Right ventricle myocardium superior (tissue), 1 donor: ENCODE data around the gene HOOK2. TPM values are rescaled to one million over a fixed set of nuclear protein-coding genes. Genes with fewer than 3 reads are reported as not detected.

ENCODE experiments used
- ATAC-seq: fragments of 200-7000 bp; cut with Tn5 transposase; one replicate; pipeline ENCODE4 v1.9.1; 2020; ENCODE audit warnings: mild to moderate bottlenecking; ENCODE audit not compliant: poor library complexity
- DNase-seq: peaks from one replicate; pipeline ENCODE4 v3.0.0-alpha.2; 2020
- intact Hi-C: fragments of 100-400 bp; cut with DNase I; formaldehyde crosslinking; loops from one replicate; pipeline ENCODE4 v1.11.2; 2022
- total RNA-seq: library from RNA; stranded (reverse); fragmentation: NEBNext Ultra II Directional; extraction: Animal tissue kit (Norgen Biotek cat#: 25700); gene quantifications from one replicate; pipeline ENCODE4 v1.2.1, GENCODE V29; 2021
- donor health status: DM: no; HTN: yes; CAD: no; lungs with severe emphysema.

HOOK2 gene
- total RNA-seq, 1 donor from 2014 or later, result 43.6 TPM

DNA sequence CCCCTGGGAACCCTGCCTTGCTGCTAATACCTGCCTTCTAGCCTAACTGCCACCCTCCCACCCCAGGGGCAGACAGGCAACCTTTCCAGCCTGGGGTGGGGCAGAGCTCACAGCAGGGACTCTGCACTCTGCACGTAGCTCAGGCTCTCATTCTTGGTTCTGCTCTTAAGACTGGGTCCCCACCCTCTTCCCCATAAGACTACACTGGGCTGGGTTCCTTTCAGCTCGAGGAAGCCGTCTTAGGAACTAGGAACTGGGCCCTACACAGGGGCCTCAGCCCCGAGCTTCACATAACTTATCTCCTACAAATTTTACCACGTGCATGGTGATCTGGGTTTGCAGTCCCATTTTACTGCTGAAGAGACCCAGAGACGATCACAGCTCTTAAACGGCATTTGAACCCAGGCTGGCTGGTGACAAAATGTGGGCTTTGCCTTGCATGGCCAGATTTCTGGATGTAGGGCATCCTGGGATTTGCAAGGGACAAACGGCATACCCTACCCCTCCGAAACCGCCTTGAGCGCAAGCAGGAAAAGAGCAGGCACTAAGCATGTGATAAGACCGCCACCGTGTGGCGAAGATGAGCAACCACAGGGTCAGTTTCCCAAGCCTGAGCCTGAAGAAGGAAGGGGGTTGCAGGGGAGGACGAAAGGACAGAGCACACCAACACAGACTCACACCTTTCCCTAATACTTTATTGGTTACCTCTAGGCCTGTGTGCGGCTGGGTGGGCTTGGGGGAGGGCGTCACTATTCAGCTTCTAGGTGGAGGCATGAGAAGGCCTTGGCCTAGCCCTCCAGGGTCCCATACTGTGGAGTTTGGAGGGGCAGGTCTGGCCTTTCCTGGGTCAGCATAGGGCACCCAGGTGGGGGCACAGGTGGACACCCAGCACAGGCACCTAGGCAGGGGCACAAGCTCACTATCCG, 21.1 kb upstream of the HOOK2 start:
- peak; percentile 81 for DNase-seq
- intact Hi-C loops, result no loop called here

DNA sequence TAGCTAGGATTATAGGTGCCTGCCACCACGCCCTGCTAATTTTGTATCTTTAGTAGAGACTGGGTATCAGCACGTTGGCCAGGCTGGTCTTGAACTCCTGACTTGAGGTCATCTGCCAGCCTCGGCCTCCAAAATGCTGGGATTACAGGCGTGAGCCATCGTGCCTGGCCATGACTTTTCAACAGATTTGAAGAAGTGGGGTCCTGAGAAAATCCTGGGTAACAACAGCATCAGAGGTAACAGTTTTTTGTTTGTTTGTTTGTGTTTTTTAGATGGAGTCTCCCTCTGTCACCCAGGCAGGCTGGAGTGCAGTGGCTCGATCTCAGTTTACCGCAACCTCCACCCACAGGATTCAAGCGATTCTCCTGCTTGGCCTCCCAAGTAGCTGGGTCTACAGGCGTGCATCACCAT, 19.6 kb upstream of the HOOK2 start:
- no peak for DNase-seq
- no peak for ATAC-seq
- intact Hi-C loops, result loop anchor here (1.0 kb wide), 1 partner anchor 18 kb away; no protein-coding TSS in a partner anchor

More for the DNA sequence above, 21.1 kb upstream of the HOOK2 start:
- peak; percentile 26 for ATAC-seq

DNA sequence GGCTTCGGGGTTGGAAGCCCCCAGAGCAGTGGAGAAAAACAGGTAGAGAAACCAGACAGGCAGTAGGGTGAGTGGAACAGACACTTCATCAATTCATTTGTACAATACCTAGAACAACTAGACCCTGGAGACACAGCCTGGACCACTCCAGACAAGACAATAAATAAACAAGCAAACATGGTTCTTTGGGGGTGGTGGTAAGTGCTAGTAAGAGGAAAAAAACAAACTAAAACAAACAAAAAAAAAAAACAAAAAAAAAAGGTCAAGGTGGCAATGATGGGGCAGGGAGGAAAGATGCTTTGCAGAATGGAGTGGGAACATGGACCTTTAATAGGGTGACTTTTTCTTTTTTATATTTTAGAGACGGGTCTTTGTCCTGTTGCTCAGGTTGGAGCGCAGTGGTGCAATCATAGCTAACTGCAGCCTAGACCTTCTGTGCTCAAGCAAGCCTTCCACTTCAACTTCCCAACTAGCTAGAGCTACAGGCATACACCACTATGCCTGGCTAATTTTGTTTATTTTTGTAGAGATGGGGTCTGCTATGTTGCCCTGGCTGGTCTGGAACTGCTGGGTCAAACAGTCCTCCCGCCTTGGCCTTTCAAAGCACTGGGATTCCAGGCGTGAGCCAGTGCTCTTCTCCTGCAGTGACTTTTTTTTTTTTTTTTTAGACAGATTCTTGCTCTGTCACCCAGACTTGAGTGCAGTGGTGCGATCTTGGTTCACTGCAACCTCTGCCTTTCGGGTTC, 19.0 kb upstream of the HOOK2 start:
- DNase-seq, result no peak
- intact Hi-C loops, result no loop called here
- ATAC-seq, result no peak

DNA sequence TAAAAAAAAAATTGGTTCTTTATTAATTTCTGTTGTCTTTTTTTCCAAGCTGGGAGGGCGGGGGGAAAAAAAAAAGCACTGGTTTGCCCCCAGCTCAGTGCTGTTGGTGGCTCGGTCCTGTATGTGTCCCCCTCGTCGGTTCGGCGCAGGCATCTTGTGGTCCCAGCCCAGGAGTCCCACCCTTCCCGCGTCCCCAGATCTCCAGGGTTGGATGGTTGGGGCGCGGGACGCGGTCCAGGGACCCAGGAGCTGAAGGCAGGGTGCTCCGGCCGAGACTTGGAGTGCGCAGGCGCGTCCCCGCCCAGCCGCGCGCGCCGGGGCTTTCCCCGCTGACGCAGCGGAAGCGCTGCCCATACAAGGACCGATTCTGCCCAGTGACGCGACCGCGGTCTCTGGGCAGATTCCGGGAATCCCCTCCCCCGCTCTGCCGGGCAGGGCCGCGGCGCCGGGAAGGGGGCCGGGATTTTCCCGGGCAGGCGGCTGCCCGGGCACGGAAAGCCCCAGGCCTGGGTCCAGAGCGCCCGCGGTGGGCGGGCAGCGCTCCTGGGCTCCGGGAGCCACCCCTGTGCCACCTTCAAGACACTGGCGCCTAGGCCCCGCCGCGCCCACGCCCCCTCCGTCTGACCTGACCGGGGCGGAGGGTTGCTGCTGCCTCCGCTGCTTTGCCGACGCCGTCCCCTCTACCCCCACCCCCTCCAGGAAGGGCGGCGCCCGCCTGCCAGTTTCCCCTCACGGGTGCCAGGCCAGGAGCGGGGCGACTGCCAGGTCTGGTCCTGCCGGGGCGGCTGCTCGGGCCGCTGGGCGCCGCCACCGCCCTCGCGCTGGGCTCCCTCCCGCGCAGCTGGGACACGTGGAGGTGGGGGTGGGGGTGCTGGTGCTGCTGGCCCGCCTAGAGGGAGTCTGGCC, 18.2 kb upstream of the HOOK2 start:
- intact Hi-C loops, result no loop called here
- DNase-seq (peak; percentile 96), ATAC-seq (peak; percentile 62)

DNA sequence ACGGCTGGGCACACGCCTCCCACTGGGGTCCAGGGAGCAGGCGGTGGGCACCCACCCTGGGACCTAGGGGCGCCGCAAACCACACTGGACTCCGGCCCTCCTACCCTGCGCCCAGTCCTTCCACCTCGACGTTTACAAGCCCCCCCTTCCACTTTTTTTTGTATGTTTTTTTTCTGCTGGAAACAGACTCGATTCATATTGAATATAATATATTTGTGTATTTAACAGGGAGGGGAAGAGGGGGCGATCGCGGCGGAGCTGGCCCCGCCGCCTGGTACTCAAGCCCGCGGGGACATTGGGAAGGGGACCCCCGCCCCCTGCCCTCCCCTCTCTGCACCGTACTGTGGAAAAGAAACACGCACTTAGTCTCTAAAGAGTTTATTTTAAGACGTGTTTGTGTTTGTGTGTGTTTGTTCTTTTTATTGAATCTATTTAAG, 17.5 kb upstream of the HOOK2 start:
- DNase-seq (no peak), ATAC-seq (no peak)
- intact Hi-C loops, result no loop called here

DNA sequence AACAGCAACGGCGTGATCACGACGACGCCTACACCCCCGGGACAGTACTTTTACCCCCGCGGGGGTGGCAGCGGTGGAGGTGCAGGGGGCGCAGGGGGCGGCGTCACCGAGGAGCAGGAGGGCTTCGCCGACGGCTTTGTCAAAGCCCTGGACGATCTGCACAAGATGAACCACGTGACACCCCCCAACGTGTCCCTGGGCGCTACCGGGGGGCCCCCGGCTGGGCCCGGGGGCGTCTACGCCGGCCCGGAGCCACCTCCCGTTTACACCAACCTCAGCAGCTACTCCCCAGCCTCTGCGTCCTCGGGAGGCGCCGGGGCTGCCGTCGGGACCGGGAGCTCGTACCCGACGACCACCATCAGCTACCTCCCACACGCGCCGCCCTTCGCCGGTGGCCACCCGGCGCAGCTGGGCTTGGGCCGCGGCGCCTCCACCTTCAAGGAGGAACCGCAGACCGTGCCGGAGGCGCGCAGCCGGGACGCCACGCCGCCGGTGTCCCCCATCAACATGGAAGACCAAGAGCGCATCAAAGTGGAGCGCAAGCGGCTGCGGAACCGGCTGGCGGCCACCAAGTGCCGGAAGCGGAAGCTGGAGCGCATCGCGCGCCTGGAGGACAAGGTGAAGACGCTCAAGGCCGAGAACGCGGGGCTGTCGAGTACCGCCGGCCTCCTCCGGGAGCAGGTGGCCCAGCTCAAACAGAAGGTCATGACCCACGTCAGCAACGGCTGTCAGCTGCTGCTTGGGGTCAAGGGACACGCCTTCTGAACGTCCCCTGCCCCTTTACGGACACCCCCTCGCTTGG, 16.9 kb upstream of the HOOK2 start:
- ATAC-seq, result no peak
- peak; percentile 85 for DNase-seq
- intact Hi-C loops, result no loop called here

DNA sequence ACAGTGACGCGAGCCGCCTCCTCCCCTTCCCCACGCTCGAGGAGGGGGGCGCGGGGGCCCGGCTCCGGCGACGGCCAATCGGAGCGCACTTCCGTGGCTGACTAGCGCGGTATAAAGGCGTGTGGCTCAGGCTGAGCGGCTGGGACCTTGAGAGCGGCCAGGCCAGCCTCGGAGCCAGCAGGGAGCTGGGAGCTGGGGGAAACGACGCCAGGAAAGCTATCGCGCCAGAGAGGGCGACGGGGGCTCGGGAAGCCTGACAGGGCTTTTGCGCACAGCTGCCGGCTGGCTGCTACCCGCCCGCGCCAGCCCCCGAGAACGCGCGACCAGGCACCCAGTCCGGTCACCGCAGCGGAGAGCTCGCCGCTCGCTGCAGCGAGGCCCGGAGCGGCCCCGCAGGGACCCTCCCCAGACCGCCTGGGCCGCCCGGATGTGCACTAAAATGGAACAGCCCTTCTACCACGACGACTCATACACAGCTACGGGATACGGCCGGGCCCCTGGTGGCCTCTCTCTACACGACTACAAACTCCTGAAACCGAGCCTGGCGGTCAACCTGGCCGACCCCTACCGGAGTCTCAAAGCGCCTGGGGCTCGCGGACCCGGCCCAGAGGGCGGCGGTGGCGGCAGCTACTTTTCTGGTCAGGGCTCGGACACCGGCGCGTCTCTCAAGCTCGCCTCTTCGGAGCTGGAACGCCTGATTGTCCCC, 16.1 kb upstream of the HOOK2 start, which contains the start of gene JUNB:
JUNB (plus strand) TSS at position 142 of the 706 bp plus-strand sequence; CDS start at position 428, 286 bp downstream.
- DNase-seq (peak; percentile 99), ATAC-seq (peak; percentile 68)
- intact Hi-C loops, result no loop called here

DNA sequence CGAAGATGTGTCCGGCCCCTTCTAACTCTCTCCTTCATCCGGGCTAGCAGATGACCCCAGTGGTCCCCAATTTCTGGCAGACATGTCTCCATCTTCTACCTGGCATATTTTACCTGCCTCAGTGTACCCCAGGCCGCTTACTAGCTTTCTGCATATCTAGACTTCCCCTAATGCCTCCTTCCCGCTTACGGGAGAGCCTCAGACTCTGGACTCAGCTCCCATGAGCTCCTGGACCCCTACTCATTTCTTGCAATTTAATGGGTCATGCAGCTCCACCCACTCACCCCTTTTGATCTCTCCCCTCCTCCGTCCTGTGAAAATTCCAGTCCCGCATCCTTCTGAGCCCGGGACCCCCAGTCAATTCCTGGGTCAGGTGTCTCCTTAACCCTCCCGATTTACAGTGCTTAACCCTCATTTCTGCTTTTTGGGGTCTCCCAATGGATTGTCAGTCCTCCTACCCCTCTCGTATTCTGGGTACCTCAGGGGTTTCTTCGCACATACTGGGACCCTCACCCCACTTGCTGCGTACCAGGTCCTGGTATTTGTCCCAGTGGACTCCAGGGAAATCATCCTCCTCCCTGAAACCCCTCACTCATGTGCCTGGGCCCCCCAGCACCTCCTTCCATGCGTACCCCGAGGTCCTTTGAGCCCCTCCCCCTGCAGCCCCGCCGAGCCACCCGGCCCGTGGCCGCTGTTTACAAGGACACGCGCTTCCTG, 15.4 kb upstream of the HOOK2 start:
- DNase-seq (no peak), ATAC-seq (no peak)
- intact Hi-C loops, result no loop called here

DNA sequence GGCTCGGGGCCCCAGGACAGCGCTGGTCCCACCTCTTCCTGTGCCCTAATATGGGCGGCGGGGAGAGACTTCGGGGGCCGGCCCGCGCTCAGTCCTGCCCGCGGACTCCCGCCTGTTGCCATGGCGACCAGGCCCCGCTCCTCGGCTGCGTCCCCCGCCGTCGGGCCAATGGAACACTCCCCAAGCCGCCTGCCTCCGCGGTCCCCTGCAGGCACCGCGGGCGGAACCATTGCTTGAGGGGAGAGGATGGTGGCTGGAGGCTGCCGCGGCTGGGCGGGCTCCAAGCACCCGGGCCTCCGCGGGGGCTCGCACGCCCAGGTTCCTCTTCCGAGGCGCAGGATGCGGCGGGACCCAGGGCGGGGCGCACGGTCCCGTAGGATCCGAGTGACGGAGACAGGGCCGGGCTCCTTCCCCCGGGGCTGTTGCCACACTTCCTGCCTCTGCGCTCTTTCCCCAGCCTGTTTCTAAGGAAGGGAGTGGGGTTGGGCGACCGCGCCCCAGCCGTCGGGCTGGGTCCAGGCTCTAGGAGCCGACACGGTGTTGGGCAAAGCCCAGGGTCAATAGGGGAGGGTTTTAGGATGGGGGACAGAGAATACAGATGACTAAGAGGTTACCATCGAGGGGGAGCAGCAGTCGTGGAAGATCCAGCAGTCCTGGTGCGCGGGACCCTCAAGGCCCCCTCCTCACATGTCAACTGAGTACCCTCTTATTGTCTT, 14.7 kb upstream of the HOOK2 start:
- ATAC-seq, result peak; percentile 48
- DNase-seq, result peak; percentile 98
- intact Hi-C loops, result no loop called here

DNA sequence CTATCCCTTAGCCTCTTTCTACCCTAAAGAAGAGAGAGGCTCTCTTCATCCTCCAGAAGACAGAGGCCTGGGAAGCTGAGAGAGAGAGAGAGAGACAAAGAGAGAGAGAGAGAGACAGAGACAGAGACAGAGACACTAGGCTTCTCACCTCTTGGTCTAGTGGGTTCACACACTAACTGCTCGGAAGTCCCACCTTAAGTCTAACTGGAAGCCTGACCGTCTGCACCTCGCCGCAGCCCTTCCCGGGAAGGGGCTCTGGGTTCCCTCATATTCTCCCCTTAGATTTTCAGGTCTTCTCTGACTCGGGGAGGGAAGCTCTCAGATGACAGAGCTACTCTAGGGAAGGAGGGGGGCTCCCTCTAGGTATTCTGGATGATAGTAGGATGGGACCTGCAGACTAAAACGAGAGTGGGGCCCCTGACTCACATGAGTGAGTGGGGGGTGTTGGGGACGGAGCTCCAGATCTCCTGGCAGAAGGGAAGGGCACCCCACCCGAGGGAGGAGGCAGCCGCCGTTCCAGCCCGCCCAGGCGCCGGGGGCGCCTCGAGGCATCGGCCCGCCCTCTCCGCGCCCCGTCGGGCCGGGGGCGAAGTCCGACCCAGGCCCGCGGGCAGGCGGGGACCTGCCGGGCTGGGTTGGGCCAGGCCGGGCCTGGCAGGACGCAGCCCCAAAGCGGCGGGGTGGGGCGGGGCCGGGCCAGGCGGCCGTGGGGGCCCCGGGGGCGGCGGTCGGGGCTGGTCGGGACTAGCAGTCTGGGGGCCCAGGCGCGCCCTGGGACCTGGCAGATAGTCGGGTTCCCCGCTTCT, 13.9 kb upstream of the HOOK2 start:
- DNase-seq (no peak), ATAC-seq (no peak)
- intact Hi-C loops, result no loop called here

DNA sequence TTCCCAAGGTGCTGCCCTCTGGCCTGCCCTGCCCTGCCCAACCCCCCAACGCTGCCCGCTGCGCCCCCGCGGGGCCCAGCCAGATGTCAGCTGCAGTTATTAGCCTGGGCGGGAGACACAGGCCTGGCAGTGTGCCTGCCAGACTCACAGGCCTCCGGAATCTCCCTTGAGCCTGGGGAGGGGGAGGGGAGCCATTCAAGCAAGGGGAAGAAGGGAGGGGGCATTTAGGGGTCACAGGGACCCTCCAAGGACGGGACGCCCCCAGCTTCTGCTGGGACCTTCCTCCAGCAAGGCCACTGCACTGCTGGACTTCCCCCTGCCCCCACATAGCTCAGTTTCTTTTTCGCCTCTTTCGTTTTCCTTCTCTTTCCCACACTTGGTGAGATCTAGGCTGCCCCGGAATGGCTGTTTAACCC, 13.3 kb upstream of the HOOK2 start:
- intact Hi-C loops, result no loop called here
- DNase-seq (peak; percentile 92), ATAC-seq (no peak)

DNA sequence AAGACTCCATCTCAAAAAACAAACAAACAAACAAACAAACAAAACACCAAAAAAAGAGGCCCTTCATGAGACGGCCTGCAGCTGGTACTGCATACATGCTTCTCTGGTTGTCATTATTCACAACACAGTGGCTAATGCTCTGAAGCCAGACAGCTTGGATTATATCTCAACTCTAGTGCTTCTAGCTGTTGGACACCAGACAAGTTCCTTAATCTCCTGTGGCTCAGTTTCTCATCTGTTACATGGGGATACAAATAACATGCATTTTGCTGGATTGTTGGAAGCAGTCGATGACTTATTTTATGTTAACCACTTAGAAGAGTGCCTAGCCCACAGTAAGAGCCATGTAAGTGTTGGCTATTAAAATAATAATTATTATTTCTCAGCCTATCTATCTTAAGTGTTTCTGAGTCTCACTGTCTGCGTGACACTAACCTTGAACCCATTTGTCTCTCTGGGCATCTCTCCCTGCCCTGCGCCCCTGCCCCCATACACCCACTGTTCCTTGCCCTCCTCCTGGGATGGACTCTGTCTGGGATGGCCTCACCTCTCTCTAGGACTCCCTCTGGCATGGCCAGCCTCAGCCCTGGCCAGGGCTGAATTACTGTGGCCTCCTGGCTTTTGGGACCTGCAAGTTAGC, 12.8 kb upstream of the HOOK2 start:
- ATAC-seq (no peak), DNase-seq (no peak)
- intact Hi-C loops, result no loop called here

DNA sequence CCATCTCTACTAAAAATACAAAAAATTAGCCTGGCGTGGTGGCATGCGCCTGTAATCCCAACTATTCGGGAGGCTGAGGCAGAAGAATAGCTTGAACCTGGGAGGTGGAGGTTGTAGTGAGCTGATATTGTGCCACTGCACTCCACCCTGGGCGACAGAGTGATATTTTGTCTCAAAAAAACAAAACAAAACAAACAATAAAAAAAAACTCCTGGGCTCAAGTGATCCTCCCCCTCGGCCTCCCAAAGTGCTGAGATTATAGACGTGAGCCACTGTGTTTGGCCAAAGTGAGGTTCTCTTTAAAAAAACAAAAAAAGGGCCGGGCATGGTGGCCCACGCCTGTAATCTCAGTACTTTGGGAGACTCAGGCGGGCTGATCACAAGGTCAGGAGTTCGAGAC, 12.1 kb upstream of the HOOK2 start:
- intact Hi-C loops, result no loop called here
- DNase-seq, result no peak
- ATAC-seq, result no peak

DNA sequence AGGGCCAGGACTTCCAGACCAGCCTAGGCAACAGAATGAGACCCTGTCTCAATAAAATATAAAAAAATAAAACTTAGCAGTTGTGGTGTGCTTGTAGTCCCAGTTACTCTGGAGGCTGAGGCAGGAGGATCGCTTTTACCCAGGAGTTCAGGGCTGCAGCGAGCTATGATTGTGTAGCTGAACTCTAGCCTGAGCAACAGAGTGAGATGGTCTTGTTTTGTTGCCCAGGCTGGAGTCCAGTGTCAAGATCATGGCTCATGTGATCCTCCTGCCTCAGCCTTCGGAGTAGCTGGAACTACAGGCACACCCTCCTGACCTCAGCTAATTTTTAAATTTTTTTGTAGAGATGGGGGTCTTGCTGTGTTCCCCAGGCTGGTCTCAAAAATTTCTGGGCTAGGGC, 11.6 kb upstream of the HOOK2 start:
- DNase-seq (no peak), ATAC-seq (no peak)
- intact Hi-C loops, result no loop called here
